ENCODE results near the gene DMC1. TPM values are rescaled to one million over a fixed set of nuclear protein-coding genes. Genes with fewer than 3 reads are reported as not detected.

The DMC1 gene
- total and polyA plus RNA-seq, 10 of the 15 experiments (the other 5 are each of a cell fraction or from before 2014, with no cell fraction given) = 1.0 to 21.0 (median 4.5) TPM

DNA sequence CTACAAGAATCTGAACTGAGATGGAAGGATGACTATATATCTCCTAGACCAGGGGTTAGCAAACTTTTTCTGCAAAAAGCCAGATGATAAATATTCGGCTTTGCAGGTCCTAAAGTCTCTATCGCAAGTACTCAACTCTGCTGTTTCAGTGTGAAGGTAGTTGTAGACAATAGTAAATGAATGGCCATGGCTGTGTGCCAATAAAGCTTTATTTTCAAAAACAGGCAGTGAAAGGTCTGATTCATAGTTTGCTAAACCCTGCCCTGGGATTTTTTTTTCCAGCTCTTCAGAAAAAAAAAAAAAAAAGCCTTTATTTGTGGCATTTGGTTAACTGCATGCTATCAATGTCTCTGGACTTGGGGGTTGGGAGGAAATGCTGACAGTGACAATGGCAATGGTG, 48.7 kb upstream of the DMC1 start (continued):
- no peak for TF ChIP-seq CBX3 (IDR thresholded peaks at IDR 0.05; ENCODE audit: borderline replicate concordance, low read depth)
- no peak for TF ChIP-seq HDAC2 (IDR thresholded peaks at IDR 0.05)
- no peak for TF ChIP-seq EP300 (IDR thresholded peaks at IDR 0.05; ENCODE audit: borderline replicate concordance in 1 of 2, control insufficient read depth in 1 of 2, low read depth in 2 of 2, low read length in 2 of 2)
- no peak for TF ChIP-seq RELA (IDR thresholded peaks at IDR 0.05; ENCODE audit: borderline replicate concordance, partially characterized antibody)
- no peak for TF ChIP-seq MLLT1 (IDR thresholded peaks at IDR 0.05)
- TF ChIP-seq ESRRA (IDR thresholded peaks at IDR 0.05; ENCODE audit: low read length) = no peak
- no peak for TF ChIP-seq POLR2A (IDR thresholded peaks at IDR 0.05; ENCODE audit: low read depth, low read length)
- no peak for TF ChIP-seq USF1 (IDR thresholded peaks at IDR 0.05; ENCODE audit: borderline replicate concordance, extremely low read length, insufficient read depth, low read depth, low read length)
- TF ChIP-seq SP1 (IDR thresholded peaks at IDR 0.05; ENCODE audit: low read depth, low read length) = no peak
- TF ChIP-seq, protein P1, sequence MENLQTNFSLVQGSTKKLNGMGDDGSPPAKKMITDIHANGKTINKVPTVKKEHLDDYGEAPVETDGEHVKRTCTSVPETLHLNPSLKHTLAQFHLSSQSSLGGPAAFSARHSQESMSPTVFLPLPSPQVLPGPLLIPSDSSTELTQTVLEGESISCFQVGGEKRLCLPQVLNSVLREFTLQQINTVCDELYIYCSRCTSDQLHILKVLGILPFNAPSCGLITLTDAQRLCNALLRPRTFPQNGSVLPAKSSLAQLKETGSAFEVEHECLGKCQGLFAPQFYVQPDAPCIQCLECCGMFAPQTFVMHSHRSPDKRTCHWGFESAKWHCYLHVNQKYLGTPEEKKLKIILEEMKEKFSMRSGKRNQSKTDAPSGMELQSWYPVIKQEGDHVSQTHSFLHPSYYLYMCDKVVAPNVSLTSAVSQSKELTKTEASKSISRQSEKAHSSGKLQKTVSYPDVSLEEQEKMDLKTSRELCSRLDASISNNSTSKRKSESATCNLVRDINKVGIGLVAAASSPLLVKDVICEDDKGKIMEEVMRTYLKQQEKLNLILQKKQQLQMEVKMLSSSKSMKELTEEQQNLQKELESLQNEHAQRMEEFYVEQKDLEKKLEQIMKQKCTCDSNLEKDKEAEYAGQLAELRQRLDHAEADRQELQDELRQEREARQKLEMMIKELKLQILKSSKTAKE (IDR thresholded peaks at IDR 0.05; ENCODE audit: low read depth, poor library complexity, severe bottlenecking) = no peak
- no peak for TF ChIP-seq CHD4 (IDR thresholded peaks at IDR 0.05)

Data from GM12878 (cell line).